ENCODE results near the gene VCX3B.
"Not testable (repeated sequence)": the region's sequence is repeated elsewhere in the genome, so short reads cannot be mapped to it uniquely, and the experiment has no call there.

VCX3B gene

GRCh38 chrX:8455557-8455956, 9.1 kb upstream of the VCX3B start:
- no peak overlapping the region for H3K27ac ChIP-seq (ENCODE audit: low read depth, low read length)
- no peak overlapping the region for H3K4me3 ChIP-seq (ENCODE audit: low read depth in 1 of 5, low read length in 5 of 5)
- H3K36me3 ChIP-seq (ENCODE audit: control insufficient read depth in 5 of 5, insufficient read depth in 5 of 5, low read length in 5 of 5) = no peaks in the 10 kb centered on the region
- no peaks in the 10 kb centered on the region for H3K27me3 ChIP-seq (ENCODE audit: control insufficient read depth in 5 of 5, insufficient read depth in 4 of 5, low read length in 5 of 5)
- H3K9me3 ChIP-seq (ENCODE audit: control insufficient read depth in 5 of 5, low read length in 5 of 5) = peaks cover 0 to 5% (median 0%) of the 10 kb centered on the region in 5 donors
- peaks cover 0 to 2% (median 0%) of the 10 kb centered on the region in 5 donors for H3K4me1 ChIP-seq (ENCODE audit: control insufficient read depth in 5 of 5, insufficient read depth in 5 of 5, low read length in 5 of 5)
- H3K9ac ChIP-seq (ENCODE audit: low read length in 5 of 5) = no peak overlapping the region

DNA sequence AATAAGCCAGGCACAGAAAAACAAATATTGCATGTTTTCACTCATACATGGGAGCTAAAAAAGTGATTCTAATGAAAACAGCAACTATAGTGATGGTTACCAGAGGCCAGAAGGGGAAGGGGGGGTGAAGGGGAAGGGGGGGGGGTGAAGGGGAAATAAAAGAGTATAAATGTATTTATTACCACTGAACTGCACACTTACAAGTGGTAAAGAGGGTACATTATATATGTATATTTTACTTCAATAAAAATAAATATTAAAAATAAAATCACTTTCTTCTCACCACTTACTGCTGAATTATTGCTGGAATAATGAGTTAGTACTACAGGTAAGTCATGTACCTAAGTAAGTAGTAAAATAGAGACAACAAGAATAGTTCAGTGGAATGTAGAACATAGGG, 2.1 kb upstream of the VCX3B start:
- Histone ChIP-seq H3K36me3 (ENCODE audit: control insufficient read depth in 5 of 5, insufficient read depth in 5 of 5, low read length in 5 of 5) (no peaks in the 10 kb centered on the region), H3K9me3 (ENCODE audit: control insufficient read depth in 5 of 5, low read length in 5 of 5) (peaks cover 0 to 5% (median 0%) of the 10 kb centered on the region in 5 donors), H3K9ac (ENCODE audit: low read length in 5 of 5) (no peak overlapping the region), H3K27me3 (ENCODE audit: control insufficient read depth in 5 of 5, insufficient read depth in 4 of 5, low read length in 5 of 5) (no peaks in the 10 kb centered on the region), H3K4me3 (ENCODE audit: low read depth in 1 of 5, low read length in 5 of 5) (no peak overlapping the region), H3K27ac (ENCODE audit: low read depth, low read length) (no peak overlapping the region), H3K4me1 (ENCODE audit: control insufficient read depth in 5 of 5, insufficient read depth in 5 of 5, low read length in 5 of 5) (no peaks in the 10 kb centered on the region)

DNA sequence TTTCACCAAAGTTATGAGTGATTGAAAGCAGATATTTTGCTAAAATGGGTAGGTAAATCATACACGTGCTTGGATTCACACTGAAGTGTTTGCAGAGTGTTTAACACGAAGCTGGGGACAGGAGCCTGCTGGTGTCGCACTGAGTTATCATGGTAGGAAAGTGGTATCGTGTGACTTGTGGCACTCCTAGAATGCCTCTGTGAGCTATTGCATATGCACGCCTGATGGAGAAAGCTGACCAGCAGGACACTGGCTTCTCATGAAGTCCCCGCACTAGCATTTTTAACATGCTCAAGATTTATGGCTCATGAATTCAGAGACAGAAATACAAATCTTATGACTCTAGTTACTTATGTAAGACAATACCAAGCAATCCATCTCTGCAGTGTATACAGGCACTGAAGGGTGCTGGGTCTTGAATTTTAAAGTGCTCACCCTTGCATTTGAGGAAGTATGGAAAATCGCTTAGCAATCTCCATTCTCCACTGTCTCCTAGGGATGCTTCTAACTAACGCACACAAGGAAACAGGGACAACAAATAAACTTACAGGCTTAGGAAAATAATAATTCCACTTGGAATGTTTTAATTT, 19.8 kb downstream of the VCX3B start:
- H3K9me3 ChIP-seq (ENCODE audit: control insufficient read depth in 5 of 5, low read length in 5 of 5) = no peaks in the 10 kb centered on the region
- H3K4me1 ChIP-seq (ENCODE audit: control insufficient read depth in 5 of 5, insufficient read depth in 5 of 5, low read length in 5 of 5) = no peaks in the 10 kb centered on the region
- no peak overlapping the region for H3K27ac ChIP-seq (ENCODE audit: low read depth, low read length)
- H3K36me3 ChIP-seq (ENCODE audit: control insufficient read depth in 5 of 5, insufficient read depth in 5 of 5, low read length in 5 of 5) = no peaks in the 10 kb centered on the region
- no peaks in the 10 kb centered on the region for H3K27me3 ChIP-seq (ENCODE audit: control insufficient read depth in 5 of 5, insufficient read depth in 4 of 5, low read length in 5 of 5)
- no peak overlapping the region for H3K9ac ChIP-seq (ENCODE audit: low read length in 5 of 5)
- H3K4me3 ChIP-seq (ENCODE audit: low read depth in 1 of 5, low read length in 5 of 5) = no peak overlapping the region

- H3K9me3 ChIP-seq (ENCODE audit: control insufficient read depth in 5 of 5, low read length in 5 of 5); H3K9ac ChIP-seq (ENCODE audit: low read length in 5 of 5); H3K36me3 ChIP-seq (ENCODE audit: control insufficient read depth in 5 of 5, insufficient read depth in 5 of 5, low read length in 5 of 5); H3K4me1 ChIP-seq (ENCODE audit: control insufficient read depth in 5 of 5, insufficient read depth in 5 of 5, low read length in 5 of 5); H3K4me3 ChIP-seq (ENCODE audit: low read depth in 1 of 5, low read length in 5 of 5); H3K27ac ChIP-seq (ENCODE audit: low read depth, low read length); H3K27me3 ChIP-seq (ENCODE audit: control insufficient read depth in 5 of 5, insufficient read depth in 4 of 5, low read length in 5 of 5): not testable (repeated sequence)
Observed at GRCh38 chrX:8495036-8495435, 30.4 kb downstream of the VCX3B start.

- no peak overlapping the region for H3K27ac ChIP-seq (ENCODE audit: low read depth, low read length)
- H3K4me3 ChIP-seq (ENCODE audit: low read depth in 1 of 5, low read length in 5 of 5) = no peak overlapping the region
- H3K4me1 ChIP-seq (ENCODE audit: control insufficient read depth in 5 of 5, insufficient read depth in 5 of 5, low read length in 5 of 5) = no peaks in the 10 kb centered on the region
- H3K36me3 ChIP-seq (ENCODE audit: control insufficient read depth in 5 of 5, insufficient read depth in 5 of 5, low read length in 5 of 5) = no peaks in the 10 kb centered on the region
- no peaks in the 10 kb centered on the region for H3K9me3 ChIP-seq (ENCODE audit: control insufficient read depth in 5 of 5, low read length in 5 of 5)
- no peak overlapping the region for H3K9ac ChIP-seq (ENCODE audit: low read length in 5 of 5)
- H3K27me3 ChIP-seq (ENCODE audit: control insufficient read depth in 5 of 5, insufficient read depth in 4 of 5, low read length in 5 of 5) = no peaks in the 10 kb centered on the region
Observed at GRCh38 chrX:8500203-8500602, 35.6 kb downstream of the VCX3B start.

GRCh38 chrX:8502101-8502500, 37.5 kb downstream of the VCX3B start:
- not testable (repeated sequence) for H3K9me3 ChIP-seq (ENCODE audit: control insufficient read depth in 5 of 5, low read length in 5 of 5); H3K9ac ChIP-seq (ENCODE audit: low read length in 5 of 5); H3K27ac ChIP-seq (ENCODE audit: low read depth, low read length); H3K36me3 ChIP-seq (ENCODE audit: control insufficient read depth in 5 of 5, insufficient read depth in 5 of 5, low read length in 5 of 5); H3K27me3 ChIP-seq (ENCODE audit: control insufficient read depth in 5 of 5, insufficient read depth in 4 of 5, low read length in 5 of 5); H3K4me1 ChIP-seq (ENCODE audit: control insufficient read depth in 5 of 5, insufficient read depth in 5 of 5, low read length in 5 of 5); H3K4me3 ChIP-seq (ENCODE audit: low read depth in 1 of 5, low read length in 5 of 5)

DNA sequence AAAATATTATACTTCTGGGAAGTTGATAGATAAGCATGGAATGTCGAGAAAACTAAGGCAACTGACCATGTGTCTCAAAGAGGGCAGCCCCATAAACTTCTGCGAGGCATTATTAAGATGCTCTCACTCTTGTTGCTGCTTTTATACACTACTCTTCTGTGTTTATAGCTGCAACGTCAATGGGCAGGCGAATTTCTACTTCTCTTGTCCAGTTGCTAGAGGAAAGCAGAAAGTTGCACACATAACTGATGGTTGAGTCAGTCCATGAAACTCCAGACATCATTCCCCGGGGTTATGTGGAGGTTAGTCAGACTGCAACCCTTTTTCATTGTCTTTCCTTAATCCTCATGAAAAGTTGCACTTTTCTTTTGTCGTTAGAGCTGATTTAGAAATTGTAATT, 39.8 kb downstream of the VCX3B start:
- no peak overlapping the region for H3K9ac ChIP-seq (ENCODE audit: low read length in 5 of 5)
- H3K9me3 ChIP-seq (ENCODE audit: control insufficient read depth in 5 of 5, low read length in 5 of 5) = no peaks in the 10 kb centered on the region
- no peaks in the 10 kb centered on the region for H3K4me1 ChIP-seq (ENCODE audit: control insufficient read depth in 5 of 5, insufficient read depth in 5 of 5, low read length in 5 of 5)
- no peak overlapping the region for H3K4me3 ChIP-seq (ENCODE audit: low read depth in 1 of 5, low read length in 5 of 5)
- H3K27ac ChIP-seq (ENCODE audit: low read depth, low read length) = no peak overlapping the region
- no peaks in the 10 kb centered on the region for H3K36me3 ChIP-seq (ENCODE audit: control insufficient read depth in 5 of 5, insufficient read depth in 5 of 5, low read length in 5 of 5)
- peaks cover 0 to 2% (median 0%) of the 10 kb centered on the region in 5 donors for H3K27me3 ChIP-seq (ENCODE audit: control insufficient read depth in 5 of 5, insufficient read depth in 4 of 5, low read length in 5 of 5)

Measured in subcutaneous abdominal adipose tissue (tissue), 5 donors.